Stimulated activated CD8-positive, alpha-beta memory T cell treated with anti-CD3 and anti-CD28 coated beads, Interleukin-15, amount 100 ng/mL, for 1 hour (primary cell): ENCODE measurements around the gene ZNF396.

ENCODE experiments used
- DNase-seq: peaks from one replicate; pipeline ENCODE4 v3.0.0-alpha.2; 2020; ENCODE audit warnings: low read depth

ZNF396 gene

DNA sequence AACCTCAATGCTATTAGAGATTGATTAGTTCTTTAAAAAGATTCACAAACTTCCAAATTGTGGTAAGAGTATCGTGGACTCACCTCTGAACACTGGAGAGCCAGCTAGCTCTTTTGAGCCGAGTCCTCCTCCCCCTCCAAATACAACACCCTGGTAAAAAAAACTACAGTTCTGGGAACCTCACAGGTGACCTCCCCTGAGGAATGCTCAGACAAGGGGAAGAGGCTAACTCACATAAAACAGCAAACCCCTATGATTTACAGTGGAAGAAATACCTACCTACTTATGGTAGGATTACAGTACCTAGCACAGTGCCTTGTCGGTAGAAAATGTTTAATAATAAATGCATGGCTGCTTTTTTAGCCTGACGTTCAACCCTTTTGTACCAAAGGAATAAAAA lies 41.3 kb downstream of the ZNF396 start:
- no peak for DNase-seq

DNA sequence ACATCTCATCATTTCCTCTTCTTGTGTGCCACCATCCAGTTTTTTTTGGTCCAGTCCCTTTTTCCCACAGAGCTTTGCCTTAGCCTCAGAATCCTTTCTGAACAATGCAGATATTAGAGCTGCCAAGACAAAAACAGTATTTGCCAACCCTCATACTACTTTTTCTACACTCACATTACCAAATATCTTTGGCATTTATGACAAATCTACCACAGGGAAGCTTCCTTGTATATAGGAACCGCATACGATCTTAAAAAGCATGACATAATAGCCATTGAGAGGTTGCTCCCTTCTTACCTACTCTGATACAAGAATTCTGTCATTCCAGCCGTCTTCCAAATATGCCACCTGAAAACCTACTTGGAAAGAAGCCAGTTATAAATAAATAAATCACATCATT lies 42.3 kb downstream of the ZNF396 start:
- DNase-seq, result no peak

DNA sequence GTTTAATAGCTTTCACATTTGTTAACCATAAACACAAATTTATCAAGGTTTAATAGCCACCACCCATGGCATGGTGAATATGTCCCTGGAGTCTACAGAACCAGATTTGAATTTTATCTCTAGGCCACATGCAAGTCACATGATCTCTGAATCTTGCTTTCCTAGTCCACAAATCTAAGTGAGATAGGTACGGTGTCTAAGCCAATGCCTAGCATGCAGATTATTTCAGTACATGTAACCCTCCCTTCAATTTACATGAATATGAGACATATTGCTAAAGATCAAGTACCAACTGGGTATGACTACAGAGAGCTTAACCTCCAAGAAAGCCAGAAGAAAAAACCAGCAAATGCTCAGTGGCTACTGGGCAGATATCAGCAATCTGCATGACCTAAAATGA lies 42.9 kb downstream of the ZNF396 start:
- no peak for DNase-seq

DNA sequence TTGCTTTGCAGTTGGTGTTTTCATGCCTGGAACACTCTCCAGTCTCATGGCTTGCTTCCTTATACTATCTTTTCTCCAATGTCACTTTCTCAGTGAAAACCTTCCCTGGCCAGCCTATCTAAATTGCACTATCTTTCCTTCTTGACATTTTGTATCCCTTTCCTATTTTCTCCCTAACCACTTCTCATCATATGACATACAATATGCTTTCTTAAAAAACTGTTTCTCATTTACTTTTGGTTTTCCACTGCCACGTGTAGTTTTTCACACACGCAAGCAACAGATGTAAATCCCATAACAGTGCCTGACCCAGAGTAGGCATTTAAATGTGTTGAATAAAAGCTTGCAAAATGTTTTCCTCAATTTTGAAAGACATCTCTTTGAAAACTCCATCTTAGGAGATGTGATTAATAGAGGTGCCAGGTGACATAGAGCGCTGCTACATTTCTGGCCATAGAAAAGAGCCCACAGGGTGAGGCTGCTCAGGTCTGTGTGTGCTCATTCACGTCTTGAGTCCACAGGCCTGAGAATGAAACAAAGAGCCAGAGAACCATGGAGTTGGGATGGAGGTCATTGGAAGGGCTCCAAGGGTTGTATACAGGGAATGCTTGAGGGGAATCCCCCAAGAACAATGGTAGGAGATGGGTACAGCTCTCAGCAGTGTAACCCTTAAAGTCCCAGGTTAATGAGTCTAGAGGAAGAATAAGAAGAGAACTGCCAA lies 45.6 kb downstream of the ZNF396 start:
- DNase-seq, result no peak

DNA sequence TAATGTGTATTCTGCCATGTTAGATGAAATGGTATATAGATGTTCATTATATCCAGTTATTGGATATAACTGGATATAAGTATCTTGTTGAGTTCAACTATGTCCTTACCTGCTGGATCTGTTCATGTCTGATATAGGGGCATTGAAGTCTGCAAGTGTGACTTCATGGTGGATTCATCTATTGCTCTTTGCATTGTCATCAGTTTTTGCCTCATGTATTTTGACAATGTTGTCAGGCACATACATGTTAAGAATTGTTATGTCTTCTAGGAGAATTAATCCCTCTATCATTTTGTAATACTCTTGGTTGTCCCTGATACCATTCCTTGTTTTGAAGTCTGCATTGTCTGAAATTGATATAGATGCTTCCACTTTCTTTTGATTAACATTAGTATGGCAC lies 48.3 kb downstream of the ZNF396 start:
- no peak for DNase-seq

DNA sequence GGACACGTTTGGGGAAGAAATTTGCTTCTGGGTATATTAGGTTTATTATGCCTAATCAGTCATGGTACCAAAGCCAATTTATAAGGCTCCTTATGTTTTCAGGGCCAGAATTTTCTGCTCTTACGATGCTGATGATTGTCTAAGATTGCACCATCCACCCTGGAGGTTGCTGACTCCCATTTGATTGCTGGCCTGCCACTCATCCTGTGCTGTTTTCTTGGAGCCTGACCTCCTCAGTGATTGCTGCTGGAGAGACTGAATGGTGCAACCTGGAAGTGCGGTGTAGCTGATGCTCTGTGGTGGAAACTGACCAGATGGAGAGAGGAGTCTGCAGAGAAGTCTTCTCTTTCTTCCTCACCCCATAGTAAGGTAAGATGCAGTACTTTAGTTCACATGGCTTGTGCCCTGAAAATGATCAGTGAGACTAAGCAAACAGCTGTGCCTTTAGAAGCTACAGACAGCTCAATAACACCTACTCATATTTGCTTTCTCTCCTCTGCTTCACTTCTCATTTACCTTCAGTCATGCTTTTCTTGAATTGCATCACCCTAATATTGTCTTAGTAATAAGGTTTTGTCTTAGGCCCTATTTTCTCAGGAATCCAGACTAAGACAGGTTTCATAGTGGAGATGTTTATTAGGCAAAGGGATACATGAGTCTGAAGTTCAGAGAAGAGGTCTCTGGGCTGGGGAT lies 50.3 kb downstream of the ZNF396 start:
- DNase-seq, result no peak

DNA sequence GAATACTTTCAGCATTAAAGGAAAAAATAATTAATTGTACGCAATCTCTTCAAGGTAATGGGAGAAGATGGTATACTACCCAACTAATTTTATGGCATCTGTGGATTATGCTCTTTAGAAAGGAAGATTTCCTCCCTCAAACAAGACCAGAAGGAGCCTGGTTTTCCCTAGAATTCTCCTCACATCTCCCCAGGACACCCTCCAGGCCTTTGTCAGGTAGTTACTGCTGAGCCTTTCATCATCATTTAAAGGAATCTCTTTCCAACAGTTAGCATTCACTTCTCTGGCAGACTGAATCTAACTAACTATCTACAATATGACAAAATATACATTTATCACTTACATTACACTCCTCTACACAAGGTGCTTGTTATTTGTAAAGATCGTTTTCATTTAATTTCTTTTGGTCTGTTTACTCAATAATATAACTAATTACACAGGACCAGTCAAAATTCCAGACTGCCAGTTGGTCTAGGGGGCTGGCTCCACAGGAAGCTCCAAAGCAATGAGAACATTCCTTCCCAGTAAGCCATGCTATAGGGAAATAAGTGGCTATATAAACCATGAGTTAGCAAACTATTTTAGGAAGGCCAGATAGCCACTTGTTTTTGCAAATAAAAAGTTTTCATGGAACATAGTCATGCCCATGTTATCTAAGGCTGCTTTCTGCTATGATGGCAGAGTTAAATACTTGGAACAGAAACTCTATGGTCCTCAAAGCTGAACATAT lies 52.0 kb downstream of the ZNF396 start:
- no peak for DNase-seq

DNA sequence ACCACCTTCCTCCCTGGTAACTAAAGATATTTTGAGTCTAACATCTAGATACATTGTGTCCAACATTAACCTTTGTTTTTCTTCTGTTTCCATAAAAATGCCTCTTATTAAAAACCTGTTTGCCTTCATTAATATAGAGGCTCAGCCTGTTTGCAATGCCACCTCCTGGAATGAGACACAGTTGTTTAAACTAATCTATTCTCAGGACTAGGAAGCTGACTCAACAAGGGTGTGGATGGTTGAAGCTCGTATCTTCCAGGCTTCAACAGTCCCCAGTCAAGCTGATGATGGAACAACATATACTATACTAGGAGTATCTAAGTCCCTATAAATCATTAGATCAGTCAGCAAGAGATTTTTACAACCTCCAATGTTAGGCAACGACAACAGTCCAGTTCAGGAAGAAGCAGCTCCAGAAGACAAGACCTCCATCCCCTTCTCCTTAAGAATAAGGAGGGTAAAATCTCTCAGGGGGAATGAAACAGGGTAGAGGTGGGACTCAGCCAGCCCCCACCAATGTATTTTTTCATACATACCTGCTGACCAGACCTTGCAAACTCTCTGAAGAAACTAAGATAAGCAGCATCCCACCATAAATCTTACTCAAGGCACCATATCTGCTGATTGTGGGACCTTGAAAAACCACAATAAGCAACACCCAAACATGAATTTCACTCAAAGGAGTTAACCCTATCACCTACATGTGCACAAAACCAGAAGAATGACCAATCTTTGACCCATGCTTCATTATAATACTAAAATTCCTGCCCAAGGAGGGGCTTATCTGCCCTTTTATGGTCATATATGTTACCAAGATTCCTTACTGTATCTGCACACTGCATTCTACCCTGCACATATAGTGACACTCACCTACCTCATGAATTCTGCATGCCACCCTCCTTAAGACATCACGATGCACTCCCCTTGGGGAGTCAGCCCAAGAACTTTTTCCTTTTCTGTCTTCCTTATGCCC lies 54.4 kb downstream of the ZNF396 start:
- DNase-seq, result no peak
